Activated CD4-positive, CD25-positive, alpha-beta regulatory T cell treated with anti-CD3 and anti-CD28 coated beads, Interleukin-2, amount 50 U/mL, for 24 hours (primary cell): Measurements from ENCODE around the gene ATP11A.

Experiments
- ATAC-seq, 2 donors: fragments of 150-1000 bp; cut with Tn5 transposase; one replicate each; pipeline ENCODE4 v1.10.0; 2021; ENCODE audit warnings: mild to moderate bottlenecking in 1 of 2, moderate library complexity in 1 of 2

ATP11A gene

DNA sequence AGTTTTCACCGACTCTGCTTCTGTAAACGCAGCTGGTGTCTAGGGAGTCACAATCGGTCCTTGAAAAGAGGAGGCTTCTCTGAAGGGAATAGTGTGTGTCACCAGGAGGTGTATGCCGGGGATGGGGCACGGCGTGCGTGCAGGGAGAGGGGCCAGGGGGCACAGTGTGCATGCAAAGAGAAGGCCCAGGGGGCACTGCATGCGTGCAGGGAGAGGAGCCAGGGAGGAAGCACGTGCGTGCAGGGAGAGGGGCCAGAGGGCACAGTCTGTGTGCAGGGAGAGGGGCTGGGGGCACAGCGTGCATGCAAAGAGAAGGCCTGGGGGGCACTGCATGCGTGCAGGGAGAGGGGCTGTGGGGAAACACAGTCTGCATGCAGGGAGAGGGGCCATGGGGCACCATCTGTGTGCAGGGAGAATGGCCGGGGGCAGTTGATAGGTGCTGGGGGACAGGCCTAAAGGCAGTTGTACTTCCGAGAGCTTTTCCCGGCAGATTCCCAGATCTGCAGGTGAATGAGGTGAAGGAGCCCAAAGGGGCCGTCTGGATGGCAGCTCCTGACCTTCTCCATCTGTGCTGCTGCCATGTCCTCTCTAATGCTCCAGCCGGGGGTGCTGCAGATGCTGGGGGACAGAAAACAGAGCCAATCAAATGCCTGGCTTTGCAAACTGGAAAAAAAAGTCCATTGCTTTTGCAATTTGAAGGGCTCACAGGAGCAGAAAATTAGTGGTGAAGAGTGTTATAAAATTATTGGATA lies 36.4 kb downstream of the ATP11A start:
- ATAC-seq, result no peak

DNA sequence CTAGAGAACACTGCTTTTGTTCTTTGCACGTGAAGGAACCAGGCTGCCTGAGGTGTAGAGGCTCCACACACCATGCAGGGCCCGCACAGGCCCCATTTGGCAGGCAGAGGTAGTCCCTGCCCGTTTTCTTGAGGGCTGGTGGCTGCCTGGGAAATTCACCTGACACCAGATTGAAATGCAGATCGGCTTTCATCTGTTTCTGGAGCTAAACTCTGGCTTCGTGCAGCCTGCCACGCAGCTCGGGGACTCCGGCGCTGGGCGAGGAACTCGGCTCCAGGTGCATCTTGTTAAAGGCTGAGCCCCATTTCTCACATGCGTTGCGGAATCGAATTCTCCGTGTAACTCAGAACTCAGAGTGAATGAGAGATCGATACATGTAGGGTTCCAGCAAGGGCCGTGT lies 37.7 kb downstream of the ATP11A start:
- no peak for ATAC-seq

DNA sequence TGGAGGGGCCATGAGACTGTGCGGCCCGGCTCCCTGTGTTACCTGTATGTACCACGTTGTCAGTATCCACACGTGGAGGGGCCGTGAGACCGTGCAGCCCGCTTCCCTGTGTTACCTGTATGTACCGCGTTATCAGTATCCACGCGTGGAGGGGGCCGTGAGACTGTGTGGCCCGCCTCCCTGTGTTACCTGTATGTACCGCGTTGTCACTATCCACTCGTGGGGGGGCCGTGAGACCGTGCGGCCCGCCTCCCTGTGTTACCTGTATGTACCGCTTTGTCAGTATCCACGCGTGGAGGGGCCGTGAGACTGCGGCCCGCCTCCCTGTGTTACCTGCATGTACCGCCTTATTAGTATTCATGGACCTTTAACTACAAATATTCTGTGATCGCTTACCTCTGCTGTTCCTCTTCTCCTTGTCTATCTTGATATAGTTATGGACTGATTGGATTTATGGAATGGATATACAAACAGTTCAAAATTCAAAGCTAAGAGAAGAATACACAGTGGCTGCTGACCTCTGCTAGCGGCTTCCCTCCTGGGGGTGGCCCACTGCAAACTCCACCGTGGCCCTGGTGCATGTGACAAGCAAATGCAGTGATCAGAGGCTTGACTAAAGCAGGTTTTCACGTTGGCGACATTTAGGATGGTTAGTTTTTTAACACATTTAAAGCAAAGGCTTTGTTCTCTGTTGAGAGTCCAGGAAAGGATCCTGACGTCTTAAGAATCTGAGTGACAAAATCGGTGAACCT lies 38.7 kb downstream of the ATP11A start:
- ATAC-seq, result no peak

DNA sequence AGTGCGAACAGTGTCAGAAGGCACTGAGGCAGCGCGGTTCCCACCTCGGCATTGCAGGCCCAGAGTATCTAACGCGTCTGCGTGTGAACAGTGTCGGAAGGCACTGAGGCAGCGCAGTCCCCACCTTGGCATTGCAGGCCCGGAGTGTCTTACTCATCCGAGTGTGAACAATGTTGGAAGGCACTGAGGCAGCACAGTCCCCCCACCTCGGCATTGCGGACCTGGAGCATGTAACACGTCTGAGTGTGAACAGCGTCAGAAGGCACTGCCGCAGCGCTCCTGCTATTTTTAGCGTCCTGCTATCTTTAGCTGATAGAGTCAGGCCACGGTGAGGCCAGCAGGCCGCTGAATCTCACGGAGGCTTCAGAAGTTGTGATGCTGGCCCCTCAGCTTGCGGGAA lies 39.6 kb downstream of the ATP11A start:
- ATAC-seq, result no peak

DNA sequence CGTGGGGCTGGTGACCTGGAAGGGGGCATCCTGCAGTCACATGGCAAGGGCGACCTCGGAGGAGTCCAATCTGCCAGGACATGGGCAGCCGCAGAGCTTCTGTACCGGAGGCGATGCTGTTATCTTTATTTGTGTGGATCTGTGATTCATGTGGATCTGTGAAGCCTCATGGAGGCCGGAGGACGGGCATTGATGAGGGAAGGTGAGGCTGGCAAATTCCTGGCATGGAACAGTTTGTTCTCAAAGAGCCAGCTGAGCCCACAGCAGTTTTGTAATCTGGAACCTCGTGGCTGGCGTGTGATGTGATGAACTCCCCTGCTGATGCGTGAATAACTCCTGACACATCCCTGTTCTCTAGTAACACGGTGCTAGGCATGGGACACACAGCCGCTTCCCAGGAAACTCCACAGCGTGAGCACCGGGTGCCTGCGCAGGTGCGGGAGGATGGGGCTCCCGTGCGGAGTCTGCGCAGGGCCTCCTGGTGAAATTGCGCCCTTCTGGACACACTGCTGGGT lies 40.4 kb downstream of the ATP11A start:
- no peak for ATAC-seq

DNA sequence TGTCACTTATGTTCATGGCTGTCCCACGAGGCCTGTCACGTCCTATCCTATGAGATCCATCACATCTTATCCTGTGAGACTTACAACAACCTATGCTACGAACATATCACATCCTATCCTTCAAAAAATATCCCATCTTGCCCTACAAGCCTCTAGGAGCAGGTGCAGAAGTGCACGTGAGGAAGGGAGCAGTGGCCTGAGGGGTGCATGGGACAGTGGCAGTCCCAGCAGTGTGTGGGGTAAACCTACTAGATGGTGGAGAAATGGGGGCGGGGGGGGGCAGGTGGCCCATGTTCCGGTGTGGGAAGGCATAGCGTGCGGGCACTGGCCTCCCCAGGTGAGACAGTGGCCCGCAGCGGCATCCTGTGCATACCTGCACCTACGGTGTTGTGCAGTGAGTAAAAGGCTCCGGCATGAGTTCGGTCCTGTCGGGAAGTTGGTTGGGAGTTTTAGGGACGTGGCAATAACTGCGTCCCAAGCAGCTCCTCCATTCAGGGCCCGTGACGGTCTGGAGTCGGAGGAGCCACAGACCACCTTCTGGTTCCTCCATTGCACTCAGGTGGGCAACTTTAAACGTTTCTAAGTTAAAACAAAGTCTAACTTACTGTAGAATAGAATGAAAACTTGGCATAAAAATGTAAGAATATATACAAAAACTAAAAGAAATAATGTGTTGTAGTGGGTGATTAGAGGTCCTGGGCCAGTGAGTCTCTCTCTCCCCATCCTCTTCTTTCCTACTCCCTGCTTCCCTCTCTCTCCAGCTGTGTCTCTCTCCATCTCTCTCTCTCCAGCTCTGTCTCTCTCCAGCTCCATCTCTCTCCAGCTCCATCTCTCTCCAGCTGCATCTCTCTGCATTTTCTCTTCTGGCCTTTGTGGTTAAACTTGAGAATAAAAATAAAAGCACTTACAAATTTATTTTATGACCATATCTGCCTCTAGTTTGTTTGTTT lies 42.1 kb downstream of the ATP11A start:
- no peak for ATAC-seq

DNA sequence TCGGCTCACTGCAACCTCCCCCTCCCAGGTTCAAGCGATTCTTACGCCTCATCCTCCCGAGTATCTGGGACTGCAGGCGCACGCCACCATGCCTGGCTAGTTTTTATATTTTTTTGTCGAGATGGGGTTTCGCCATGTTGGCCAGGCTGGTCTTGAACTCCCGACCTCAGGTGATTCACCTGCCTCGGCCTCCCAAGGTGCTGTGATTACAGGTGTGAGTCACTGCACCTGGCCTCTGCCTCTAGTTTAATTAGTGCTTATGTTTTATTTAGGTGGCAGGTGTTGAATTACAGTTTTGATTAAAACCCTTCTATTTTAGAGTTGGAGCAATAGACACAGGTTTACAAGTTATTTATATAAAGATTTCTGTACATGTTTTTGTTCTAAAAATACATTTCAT lies 42.8 kb downstream of the ATP11A start:
- no peak for ATAC-seq

DNA sequence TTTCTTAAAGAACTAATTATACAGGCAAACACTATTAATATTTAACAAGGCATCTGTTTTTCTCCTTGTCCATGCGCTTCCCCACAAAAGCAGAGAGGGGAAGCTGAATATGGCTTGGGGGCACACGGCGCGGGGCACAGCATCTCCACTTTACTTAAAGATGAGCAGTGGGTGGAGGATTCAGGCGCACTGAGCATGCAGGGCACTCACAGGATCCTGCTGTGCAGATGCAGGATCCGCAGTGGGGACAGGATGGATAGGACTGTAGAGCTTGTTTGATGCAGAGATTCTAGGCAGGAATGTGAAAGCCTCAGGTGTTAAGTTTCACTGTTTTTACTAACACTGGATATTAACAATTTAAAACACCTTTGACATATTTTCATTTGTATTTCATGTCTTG lies 43.3 kb downstream of the ATP11A start:
- no peak for ATAC-seq

DNA sequence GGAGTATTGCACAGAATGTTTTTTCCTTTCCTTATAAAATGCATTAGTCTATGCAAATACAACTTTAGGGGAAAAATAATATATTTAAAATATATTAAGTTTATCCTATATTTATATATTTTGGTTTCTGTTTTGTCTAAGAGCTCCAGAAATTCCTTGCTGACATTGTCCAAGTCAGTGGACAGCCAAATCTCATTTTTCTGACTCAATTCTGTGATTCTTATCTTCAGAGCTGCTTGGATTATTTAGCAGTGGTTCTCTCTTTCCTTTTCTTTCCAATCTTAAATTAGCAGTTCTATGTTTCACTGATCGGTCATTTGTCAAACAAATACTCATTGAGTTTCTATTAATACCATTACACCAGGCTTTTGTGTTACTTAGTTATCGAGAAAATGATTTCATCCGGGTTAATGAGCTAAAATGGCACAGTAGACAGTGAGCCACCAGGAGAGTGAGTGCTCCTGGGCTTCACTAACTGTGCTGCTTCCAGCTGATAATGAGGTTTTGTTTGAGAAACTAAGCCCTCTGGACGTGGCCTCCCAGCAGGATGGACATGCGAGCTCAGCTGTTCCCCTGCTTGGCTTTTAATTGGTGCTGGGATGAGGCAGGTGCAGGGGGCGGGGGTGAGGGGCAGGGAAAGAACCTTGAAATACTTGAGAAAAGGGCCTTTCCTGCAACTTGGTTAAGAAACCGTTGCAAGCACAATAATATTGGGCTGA lies 44.0 kb downstream of the ATP11A start:
- no peak for ATAC-seq

DNA sequence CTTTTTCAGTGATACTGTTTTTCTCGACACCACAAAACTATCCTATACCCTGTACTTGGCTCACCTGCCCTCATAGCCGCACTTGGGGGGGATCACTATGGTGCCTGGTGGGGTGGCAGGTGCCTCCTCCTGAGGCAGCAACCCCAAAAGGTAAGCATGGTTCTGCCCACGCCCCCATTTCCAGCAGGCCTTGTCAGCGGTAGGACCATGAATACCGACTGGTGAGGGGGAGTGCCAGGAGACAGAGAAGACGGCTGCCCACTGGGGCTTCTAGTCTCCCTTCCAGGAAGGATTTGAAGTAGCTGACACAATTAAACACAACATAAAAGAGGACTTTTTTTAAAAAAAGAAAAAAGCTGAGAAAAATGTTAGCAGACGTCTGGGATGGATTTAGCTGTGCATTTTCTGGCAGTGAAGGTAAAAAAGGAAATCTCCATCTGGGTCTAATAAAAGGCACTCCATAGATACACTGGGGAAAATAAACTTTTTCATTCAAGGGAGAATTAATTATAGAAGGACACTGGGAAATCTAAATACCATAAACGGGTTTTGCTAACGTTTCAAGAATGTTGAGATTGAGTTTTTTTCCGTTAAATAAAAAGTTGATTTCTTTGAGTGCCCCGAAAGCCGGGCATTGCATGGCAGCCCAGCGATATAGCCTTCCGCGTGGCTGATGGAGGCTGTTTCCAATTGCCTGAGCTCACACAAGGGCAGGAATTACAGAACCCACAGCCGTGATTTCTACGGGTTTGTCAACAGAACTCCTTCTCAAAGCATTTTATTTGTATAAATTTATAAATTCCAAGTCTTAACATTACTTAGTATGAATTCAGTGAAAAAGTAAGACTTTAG lies 45.1 kb downstream of the ATP11A start:
- no peak for ATAC-seq

DNA sequence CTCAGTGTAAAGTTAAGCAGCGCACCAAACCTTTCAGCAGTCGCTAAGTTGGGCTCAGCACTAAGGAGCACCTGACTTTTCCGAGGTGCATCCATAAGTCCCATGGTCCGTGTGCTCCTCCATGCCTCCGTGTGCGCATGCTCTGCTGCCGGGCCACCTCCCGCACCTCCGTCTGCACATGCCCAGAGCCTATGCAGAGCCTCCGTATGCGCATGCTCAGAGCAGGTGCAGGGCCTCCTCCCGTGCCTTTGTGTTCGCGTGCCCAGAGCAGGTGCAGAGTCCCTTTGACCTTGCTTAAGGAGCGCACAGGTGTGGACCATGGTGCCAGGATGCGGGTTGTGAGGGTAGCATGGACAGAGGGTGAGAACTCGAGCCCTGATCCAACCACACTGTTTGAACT lies 46.0 kb downstream of the ATP11A start:
- ATAC-seq, result no peak

DNA sequence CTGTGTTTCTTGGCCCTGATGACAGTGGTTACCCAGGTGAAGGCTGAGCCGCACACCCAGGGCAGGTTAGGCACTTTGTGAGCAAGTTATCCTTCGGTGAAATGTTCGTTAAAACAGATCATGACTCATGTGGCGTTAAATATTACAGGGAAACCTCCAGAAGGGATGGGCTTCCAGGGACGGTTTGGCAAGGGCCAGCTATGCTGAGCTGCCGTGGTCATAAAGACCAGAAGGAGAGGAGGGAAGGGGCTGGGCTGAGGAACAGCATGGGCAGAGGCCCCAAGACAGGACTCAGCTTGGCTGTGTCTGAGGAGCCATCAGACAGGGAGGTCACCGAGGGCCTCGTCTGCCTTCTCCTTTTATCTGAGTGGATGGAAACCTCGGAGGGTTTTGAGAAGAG lies 47.5 kb downstream of the ATP11A start:
- ATAC-seq, result no peak

DNA sequence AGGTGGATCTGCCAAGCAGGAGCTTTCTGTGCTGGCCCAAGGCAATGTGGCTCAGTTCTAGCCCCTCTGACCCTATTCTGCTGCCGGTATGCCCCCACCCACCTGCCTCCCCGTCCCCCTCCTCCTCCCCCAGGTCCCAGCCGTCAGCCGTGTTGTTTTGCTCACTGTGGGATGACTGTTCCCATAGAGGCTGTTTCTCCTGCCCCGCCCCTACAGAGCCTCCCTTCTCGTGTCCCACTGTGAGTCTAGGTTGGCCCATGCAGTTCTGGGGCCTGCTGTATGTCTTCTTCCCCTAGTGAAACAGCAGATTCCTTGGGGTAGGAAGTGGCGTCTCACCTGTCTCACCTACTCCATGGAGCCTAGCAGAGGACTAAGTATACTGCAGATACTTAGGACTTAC lies 48.8 kb downstream of the ATP11A start:
- ATAC-seq, result no peak

DNA sequence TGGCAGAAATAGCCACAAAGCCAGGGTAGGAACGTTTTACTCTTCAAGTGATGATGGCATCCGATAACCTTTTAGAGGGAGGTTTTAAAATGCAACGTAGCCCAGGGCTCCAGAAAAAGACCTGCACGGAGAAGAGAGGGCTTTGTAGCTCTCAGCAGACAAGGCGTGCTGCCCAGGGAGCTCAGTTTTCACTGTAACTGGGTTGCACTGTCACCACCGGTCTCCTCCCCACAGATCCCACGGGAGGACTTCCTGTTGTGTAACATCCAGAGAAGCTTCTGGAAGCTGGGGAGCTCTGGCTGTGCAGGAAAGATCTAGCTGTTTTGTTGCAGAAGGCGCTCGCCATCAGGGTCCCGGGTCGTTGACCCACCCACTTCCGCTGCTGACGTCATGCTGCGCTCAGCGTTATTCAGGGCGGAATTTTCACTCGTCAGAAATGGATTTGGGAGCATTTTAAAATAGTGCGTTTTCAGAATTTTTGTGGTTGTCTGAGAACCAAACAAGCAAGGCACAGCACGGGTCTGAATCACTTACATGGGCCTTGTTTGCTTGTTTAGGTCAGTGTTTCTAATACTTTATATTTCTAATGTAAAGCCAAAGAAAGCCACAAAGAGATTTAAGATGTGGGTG lies 50.8 kb downstream of the ATP11A start:
- no peak for ATAC-seq

DNA sequence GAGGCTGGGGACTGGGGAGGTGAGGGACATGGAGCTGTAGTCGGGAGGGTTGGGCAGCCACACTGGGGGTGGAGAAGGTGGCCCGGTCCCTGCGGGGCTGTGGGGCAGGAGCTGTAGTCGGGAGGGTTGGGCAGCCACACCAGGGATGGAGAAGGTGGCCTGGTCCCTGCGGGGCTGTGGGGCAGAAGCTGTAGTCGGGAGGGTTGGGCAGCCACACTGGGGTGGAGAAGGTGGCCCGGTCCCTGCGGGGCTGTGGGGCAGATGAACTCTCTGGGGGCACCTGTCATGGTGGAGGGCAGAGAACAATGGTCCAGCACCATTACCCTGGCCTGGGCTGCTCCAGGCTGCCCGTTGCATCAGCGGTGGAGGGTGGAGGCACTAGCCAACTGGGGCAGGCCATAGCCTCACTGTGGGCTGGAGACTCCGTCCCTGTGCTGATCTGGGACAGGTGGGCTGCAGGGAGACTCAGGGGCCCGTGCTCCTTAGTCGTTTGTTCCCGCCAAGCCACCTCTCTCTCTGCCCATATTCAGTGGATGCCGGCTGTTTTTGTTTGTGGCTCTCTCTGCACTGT lies 51.4 kb downstream of the ATP11A start:
- no peak for ATAC-seq

DNA sequence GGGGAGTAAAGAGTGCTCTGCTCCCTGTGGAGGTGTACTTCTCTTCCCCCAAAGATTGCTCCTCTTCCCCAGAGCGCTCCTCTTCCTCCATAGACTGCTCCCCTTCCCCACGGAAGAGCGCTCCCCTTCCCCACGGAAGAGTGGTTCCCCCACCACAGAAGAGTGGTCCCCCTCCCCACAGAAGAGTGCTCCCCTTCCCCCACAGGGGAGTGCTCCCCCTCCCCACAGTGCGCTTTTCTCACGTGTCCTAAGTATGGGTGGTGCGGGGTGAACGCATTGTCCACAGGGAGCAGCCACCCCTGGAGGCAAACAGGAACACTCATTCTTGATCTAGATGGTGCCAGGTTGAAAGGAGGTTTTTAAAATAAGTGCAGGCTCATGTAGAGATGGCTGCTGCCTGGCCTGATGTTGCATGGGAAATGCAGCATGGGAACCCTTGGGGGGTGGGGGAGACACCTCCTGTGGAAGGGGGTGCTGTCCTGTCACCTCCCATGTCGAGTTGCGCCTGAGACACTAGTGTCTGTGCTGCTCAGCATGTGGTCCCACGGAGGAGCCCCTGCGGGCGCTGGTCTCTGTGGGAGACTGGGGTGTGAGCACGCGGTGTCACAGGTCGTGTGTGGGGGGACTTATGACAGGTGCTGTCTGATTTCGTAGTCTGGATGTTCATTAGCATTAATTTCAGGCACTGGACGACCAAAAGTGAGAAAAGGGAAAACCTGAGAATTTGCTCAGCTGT lies 52.2 kb downstream of the ATP11A start:
- no peak for ATAC-seq

DNA sequence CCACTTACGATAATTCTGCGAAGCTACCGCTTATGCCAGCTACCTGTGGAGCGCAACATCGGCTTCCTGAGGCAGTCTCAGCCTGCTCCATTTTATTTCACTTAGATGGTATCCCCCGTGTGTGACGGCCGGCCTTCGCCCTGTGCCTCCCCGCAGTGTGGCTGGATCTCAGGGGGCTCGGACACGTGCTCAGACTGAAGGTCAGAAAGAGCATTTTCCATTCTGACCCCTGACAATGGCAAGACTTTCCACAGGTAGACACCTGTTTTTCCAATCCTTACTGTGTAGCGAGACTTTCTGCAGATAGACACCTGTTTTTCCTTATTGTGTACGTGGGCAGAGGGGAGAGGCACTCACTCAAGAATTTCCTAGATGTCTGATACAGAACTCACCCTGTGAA lies 52.7 kb downstream of the ATP11A start:
- no peak for ATAC-seq

DNA sequence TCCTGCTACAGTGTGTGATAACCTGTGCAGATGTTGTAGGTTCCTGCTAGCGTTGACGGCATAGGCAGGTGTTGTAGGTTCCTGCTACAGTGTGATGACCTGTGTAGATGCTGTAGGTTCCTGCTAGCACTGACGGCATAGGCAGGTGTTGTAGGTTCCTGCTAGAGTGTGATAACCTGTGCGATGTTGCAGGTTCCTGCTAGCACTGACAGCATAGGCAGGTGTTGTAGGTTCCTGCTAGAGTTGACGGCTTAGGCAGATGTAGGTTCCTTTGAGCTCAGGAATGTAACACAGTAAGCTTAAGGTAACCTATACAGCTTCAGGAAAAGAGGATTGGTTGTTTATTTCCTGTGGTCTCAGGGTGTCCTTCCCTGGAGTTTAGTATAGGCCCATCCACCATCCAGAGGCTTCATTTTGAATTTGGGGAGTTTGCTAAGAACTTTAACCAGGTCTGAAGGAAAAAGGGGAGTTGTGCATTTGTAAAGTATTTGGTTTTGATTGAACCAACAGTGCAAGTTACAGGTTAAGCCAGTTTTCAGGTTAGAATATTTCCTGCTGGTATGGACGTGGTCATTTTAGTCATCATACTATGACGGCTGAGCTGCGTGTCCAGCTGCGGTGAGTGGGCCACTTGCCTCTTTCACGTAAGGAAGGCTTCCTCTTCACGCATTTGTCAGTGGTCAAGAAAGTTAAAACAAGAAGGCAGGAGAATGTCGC lies 53.8 kb downstream of the ATP11A start:
- no peak for ATAC-seq
